NCI-H2081 (cell line): ENCODE measurements around the gene ITGB3.
"Not testable (repeated sequence)": the region's sequence is repeated elsewhere in the genome, so short reads cannot be mapped to it uniquely, and the experiment has no call there.

ENCODE experiments used
- DNase-seq, 2 experiments: peaks; one replicate each; lab custom pipeline; 2025; lab: John Stamatoyannopoulos, UW

Gene ITGB3

GRCh38 chr17:47223007-47223406 is 30.6 kb upstream of the ITGB3 start:
- no peak for DNase-seq

DNA sequence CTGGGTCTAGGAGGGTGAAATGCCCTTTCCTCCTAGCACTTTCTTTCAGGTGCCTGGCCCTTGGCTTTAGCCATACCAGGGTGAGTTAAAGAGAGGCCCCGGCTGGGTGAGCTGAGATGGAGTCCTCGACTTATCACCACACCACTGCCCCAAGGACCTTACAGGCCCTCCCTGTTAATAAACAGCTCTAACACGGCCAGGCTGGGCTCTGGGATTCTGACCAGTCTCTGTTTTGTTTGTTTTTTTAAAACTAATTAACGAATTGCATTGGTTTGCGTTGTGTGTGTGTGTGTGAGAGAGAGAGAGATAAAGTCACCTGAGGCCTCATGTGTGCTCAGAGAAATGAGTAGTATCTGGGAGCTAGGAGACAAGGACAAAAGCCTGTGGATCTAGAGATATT is 30.2 kb upstream of the ITGB3 start:
- no peak for DNase-seq

- not testable (repeated sequence) for DNase-seq
These were observed 29.6 kb upstream of the ITGB3 start for GRCh38 chr17:47224077-47224476.

DNA sequence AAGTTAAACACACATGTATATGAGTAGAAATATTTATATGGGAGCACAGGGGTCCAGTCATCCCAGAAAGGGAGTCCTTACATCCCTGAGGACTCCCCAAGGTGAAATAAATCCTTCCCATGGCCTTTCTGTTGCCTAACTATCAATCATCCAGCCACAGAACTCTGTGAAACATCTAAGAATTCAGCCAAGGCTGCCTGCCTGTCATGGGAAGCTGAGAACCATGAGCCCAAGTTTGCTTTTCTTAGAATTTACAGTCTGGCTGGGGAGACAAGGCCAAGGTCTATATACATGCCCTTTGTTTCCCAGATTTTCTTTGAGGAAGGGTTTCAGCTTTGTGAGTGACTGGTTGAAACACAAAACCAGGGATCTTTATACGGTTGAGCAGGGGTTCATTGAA is 28.7 kb upstream of the ITGB3 start:
- DNase-seq = no peak

GRCh38 chr17:47225436-47225858 is 28.2 kb upstream of the ITGB3 start:
- no peak for DNase-seq

GRCh38 chr17:47225911-47226688 is 27.5 kb upstream of the ITGB3 start:
- DNase-seq = no peak

GRCh38 chr17:47227862-47228261 is 25.8 kb upstream of the ITGB3 start:
- DNase-seq = no peak

DNA sequence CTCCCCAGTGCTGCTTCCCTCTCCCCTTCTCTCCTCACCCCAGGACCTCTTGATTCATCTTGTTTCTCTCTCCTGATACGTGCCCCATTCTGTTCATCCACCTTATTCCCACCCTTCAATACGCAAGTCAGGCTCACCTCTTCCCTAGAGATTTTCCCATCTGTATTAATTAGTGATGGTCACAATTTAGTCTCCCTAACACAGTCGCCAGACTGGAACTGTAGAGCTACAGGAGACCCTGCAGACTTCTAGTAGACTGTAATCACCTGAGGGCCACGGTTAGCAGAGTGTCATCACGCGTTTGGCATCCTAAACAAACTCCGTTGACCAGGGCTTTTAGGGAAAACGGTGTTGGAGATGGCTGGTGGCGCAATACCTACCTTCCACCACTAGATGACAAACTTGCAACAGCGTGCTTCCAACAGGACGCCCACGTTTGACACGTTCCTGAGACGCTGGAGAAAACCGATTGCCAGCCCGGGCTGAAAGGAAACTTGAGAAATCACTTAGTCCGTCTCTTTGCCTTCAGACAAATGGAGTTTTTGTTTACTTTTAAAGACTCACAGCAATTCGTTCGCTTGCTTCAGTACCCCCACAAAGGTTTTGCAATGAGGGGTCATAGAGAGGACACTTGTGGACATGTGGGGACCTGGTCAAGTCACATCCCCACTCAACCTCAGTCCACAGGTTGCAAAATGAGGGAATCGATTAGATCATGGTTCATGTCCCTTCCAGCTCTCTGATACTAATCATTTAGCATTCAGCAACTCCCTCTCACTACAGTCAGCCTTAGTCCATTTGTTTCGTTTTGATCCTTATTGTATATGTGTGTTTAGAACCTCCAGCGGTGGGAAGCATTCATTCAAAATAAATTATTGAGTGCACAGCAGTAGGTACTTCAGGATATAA is 23.8 kb upstream of the ITGB3 start:
- DNase-seq = peak; percentile 83 to 90

DNA sequence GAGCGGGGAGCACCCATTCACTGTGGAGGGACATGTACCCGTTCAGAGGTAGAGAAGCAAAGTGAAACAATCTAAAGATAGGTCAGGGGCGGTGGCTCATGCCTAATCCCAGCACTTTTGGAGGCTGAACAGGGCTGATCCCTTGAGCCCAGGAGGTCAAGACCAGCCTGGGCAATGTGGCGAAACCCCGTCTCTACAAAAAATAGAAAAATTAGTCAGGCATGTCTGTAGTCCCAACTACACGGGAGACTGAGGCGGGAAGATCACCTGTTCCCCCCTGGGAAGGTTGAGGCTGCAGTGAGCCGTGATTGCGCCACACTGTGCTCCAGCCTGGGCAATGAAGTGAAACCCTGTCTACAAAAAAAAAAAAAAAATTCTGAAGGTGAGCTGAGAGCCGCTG is 22.8 kb upstream of the ITGB3 start:
- no peak for DNase-seq

DNA sequence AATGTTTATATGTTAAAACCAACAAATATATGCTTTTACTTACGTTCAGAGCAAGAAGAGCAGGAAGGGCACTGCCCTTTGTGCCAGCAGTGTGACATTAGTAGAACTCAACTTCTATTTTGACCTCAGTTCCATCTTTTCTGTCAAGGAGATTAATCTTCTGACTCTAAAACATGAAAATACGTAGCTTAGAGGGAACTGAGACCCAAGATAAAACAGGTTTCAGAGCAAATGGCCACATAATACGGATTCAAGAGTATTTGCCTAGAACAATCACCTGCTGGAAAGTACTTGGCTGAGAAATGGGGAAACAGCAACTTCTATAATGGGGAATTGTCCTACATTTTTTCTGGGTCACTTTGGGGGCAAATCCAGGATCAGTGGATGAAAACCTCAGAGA is 22.3 kb upstream of the ITGB3 start:
- no peak for DNase-seq

- no peak for DNase-seq
These were observed 21.8 kb upstream of the ITGB3 start for GRCh38 chr17:47231866-47232265.

DNA sequence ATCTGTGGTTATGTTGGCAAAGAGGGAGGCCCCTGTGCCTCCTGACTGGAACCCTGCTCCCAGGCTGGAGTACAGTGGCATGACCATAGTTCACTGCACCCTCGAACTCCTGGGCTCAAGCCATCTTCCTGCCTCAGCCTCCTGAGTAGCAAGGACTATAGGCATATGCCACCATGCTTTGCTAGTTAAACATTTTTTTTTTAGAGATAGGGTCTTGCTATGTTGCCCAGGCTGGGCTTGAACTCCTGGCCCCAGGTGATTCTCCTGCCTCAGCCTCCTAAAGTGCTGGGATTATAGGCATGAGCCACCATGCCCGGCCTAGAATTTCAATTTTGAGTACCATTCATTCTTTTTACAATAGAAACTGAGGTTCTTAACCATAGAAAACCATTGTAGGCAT is 21.2 kb upstream of the ITGB3 start:
- no peak for DNase-seq

DNA sequence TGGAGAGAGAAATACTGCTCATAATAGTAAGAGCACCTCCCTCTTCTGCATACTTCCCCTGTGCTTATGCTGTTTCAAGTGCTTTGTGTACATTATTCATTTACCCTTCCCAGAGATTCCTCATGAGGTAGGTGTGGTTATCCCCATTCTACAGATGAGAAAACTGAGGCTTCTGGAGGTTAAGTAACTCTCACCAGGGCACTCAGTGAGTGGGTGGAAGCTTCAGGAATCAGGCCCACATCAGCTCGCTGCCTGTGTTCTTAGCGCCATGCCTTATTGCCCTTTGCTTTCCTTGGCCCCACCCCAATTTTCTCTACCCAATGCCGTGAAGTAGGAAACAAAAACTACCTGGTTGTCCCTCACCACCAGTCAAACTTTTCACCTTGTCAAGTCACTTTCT is 18.1 kb upstream of the ITGB3 start:
- DNase-seq = no peak

- no peak for DNase-seq
These were observed 17.7 kb upstream of the ITGB3 start for GRCh38 chr17:47235923-47236322.

DNA sequence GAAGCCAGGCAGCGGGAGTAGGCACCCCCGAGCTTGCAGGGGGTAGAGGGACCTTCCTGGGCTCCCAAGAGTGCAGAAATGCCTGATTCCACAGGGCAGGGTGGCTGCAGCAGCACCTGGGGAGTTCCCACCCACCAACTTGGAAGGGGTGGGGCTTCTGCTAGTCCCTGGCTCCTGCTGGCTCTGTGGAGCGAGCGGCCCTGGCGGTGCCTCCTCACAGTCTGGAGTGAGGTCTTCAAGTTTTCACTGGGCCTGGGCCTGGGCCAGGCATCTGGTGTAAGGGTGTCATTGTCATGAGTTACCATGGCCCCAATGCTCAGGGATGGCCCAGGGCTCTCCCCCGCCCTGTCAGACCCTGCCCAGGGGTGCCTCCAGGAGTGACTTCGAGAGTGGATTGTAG is 15.8 kb upstream of the ITGB3 start:
- no peak for DNase-seq

GRCh38 chr17:47238321-47239010 is 15.2 kb upstream of the ITGB3 start:
- DNase-seq = no peak

- DNase-seq = no peak
These were observed 14.0 kb upstream of the ITGB3 start for GRCh38 chr17:47239619-47239966.

GRCh38 chr17:47239967-47240651 is 13.5 kb upstream of the ITGB3 start:
- peak; percentile 9 to 30 for DNase-seq

- DNase-seq = no peak
These were observed 12.8 kb upstream of the ITGB3 start for GRCh38 chr17:47240806-47241205.

GRCh38 chr17:47242648-47243047 is 11.0 kb upstream of the ITGB3 start:
- no peak for DNase-seq

GRCh38 chr17:47243737-47244598 is 9.7 kb upstream of the ITGB3 start:
- no peak for DNase-seq
